ENCODE data around the gene STRIP2.
"Not testable (repeated sequence)": the region's sequence is repeated elsewhere in the genome, so short reads cannot be mapped to it uniquely, and the experiment has no call there.

STRIP2 gene

DNA sequence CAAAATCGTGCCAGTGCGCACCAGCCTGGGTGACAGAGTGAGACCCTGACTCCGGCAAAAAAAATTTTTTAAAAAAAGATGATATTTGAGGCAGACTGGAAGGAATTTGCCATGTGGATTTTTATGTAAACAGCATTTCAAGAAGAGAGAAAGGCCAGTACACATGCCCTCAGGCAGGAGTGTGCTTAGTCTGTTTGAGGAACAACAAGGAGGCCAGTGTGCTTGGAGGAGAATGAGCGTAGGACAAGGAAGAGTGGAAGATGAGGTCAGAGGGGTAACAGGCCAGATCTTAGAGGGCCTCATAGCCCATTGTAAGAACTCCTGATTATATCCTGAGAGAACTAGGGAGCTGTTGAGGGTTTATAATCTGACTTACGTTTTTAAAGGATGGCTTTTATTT is 17.2 kb upstream of the STRIP2 start:
- no peak for DNase-seq (ENCODE audit: low read depth in 1 of 2, low spot score in 1 of 2)

DNA sequence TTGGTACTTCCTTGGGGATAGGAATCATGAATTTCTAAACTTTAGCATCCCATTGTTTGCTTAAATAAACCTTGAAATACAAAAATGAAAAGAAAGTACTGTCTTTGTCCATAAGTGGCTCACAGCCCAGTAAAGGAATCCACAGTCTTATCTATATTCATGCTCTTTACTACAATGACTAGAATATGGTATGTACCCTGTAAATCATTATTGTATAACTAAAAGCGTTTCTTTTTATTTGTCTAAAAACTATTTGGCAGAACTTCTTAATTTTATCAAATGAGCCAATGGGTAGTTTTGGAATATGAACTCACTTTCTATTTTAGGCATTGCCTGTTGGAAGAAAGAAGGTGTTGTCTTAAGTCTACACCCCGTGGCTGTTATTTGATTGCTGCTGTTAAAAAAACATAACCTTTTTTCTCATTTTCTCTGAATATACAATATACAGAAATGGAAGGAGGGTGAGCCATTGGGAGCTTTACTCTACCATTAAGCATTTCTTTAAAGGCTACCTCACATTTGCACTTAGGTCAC is 12.4 kb upstream of the STRIP2 start:
- DNase-seq (ENCODE audit: low read depth in 1 of 2, low spot score in 1 of 2), result no peak

GRCh38 chr7:129422727-129423126 is 11.5 kb upstream of the STRIP2 start:
- no peak for DNase-seq (ENCODE audit: low read depth in 1 of 2, low spot score in 1 of 2)

- no peak for DNase-seq (ENCODE audit: low read depth in 1 of 2, low spot score in 1 of 2)
Observed at GRCh38 chr7:129423700-129424410, 10.4 kb upstream of the STRIP2 start.

- DNase-seq (ENCODE audit: low read depth in 1 of 2, low spot score in 1 of 2), result no peak
Observed at GRCh38 chr7:129426482-129426881, 7.8 kb upstream of the STRIP2 start.

DNA sequence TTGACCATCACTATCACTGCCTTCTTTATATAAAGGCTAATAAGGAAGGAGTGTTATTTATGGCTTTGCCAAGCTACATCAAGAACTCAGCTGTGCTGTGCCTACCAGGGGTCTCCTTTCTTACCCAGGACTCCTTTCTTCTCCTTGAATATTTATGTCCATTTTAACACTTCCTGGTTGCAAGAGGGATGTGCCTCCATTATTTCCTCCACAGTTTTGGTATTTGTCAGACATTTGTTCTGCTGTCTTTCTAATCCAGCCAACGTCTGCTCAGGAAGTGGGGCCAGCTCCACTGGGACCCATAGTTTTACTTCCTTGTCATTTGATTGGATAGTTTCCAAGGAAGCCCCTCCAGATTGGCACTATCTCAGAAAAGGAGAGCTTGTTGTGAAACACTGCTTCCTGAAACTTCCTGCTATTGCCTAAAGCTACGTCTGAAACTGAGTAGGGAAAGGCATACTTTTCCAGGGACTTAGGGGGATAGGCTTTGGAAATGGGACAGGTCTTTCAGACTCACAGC is 6.6 kb upstream of the STRIP2 start:
- no peak for DNase-seq (ENCODE audit: low read depth in 1 of 2, low spot score in 1 of 2)

- DNase-seq (ENCODE audit: low read depth in 1 of 2, low spot score in 1 of 2), result no peak
Observed at GRCh38 chr7:129431911-129432643, 2.2 kb upstream of the STRIP2 start.

GRCh38 chr7:129434675-129435318 is 565 bp downstream of the STRIP2 start:
- no peak for DNase-seq (ENCODE audit: low read depth in 1 of 2, low spot score in 1 of 2)

DNA sequence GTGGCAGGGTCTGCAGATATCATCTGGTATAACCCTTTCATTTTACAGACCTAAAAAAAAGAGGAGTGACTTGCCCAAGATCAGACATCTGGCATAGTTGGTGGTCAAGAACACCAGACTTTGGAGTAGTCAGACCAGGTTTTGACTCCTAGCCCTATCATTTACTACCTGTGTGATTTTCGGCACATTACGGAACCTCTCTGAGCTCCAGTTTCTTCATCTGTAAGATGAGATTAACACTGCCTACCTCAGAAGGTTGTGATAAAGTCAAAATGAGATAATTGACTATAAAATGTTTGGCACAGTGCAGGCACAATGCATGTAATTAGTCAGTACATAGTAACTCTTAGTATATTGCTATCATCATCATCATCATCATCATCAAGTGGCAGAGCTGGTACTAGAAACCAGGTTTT is 1.2 kb downstream of the STRIP2 start:
- no peak for DNase-seq (ENCODE audit: low read depth in 1 of 2, low spot score in 1 of 2)

DNA sequence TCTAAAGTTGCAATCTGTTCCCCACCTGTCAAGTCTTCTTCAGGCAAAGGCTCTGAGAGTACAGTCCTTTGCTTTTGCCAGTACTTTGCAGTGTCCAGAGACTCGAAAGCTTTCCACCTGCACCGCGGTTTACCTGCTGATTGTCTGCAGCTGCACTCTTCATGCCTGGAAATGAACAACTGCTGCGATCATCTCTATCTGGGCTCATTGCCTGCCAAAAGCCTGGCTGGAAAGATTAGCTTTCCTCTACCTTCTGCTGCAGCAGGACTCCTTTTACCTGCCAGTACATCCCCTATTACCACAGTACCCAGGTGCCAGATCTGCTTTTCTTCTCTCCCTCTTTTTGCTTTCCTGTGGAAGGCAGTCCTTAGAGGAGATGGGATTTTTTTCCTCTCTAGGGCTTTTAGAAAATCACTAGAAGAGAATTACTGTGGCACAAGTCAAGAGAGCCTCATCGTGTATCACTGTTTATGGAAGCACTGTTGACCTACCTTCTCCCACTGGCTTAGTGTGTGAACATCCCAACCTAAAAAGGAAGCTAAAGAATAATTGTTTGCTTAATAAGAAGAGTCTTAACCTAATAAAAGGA is 2.2 kb downstream of the STRIP2 start:
- DNase-seq (ENCODE audit: low read depth in 1 of 2, low spot score in 1 of 2), result no peak

- DNase-seq (ENCODE audit: low read depth in 1 of 2, low spot score in 1 of 2), result no peak
Observed at GRCh38 chr7:129437190-129437589, 3.0 kb downstream of the STRIP2 start.

DNA sequence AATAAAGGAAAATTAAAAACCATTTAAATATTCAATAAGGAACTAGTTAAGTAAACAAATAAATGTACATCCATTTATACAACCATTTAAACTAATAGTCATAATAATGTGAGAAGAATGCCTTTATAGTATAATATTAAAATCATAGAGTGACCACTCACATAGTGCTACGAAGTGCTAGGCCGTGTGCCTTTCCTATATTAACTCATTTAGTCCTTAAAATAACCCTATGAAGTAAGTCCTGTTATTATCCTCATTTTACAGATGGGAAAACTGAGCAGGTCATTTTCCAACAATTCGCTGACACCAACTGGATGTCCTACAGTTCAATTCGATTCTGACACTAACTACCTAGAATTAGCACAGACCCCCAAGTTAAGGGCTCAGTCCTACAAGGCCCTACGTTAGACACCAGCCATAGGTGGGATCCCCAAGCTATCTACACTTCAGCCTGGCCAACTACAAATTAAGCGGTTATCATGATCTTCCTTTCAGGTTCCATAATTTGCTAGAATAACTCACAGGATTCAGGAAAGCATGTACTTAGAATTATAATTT is 4.1 kb downstream of the STRIP2 start:
- DNase-seq (ENCODE audit: low read depth in 1 of 2, low spot score in 1 of 2), result no peak

GRCh38 chr7:129438839-129439651 is 4.8 kb downstream of the STRIP2 start:
- DNase-seq (ENCODE audit: low read depth in 1 of 2, low spot score in 1 of 2), result peak in 1 of 2 donors; percentile 13

- DNase-seq (ENCODE audit: low read depth in 1 of 2, low spot score in 1 of 2), result no peak
Observed at GRCh38 chr7:129439963-129440625, 5.9 kb downstream of the STRIP2 start.

GRCh38 chr7:129443612-129444011 is 9.4 kb downstream of the STRIP2 start:
- DNase-seq (ENCODE audit: low read depth in 1 of 2, low spot score in 1 of 2), result no peak

DNA sequence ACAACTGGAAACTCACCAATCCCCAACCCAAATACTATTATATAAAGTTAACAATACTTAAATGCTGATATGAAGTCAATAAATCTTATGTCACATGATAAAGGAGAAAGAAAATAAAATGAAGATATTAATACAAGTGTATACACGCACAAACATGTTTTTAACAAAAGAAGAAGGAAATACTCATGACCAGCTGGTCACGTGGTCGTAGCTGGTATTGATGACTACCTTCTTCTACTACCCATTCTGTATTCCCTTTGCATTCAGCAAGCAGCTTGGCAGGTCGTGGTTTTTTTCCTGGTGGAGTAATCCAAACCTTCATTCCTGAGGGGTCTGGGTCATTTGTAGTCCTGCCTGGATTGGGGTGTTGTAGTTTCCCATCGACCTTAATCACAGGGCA is 10.5 kb downstream of the STRIP2 start:
- DNase-seq (ENCODE audit: low read depth in 1 of 2, low spot score in 1 of 2), result not testable (repeated sequence)

DNA sequence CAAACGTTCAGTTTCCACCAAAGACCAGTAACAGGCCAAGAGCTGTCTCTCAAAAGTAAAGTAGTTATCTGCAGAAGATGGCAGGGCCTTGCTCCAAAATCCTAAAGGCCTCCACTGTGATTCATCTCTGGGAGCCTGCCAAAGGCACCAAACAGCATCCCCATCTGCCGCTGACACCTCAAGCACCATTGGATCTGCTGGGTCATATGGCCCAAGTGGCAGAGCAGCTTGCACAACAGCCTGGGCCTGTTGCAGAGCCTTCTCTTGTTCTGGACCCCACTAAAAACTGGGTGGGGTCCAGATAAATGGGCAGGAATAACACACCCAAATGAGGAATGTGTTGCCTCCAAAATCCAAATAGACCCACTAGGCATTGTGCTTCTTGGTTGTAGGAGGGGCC is 12.7 kb downstream of the STRIP2 start:
- DNase-seq (ENCODE audit: low read depth in 1 of 2, low spot score in 1 of 2), result not testable (repeated sequence)

DNA sequence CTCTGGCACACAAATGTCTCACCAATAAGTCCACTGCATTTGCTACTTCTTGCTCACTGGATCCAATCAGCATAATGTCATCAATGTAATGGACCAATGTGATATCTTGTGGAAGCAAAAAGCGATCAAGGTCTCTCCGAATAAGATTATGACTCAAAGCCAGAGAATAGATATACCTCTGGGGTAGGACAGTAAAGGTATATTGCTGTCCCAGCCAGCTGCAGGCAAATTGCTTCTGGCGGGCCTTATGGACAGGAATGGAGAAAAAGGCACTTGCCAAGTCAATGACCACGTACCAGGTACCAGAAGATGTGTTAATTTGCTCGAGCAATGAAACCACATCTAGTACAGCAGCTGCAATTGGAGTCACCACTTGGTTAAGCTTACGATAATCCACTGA is 13.2 kb downstream of the STRIP2 start:
- DNase-seq (ENCODE audit: low read depth in 1 of 2, low spot score in 1 of 2), result not testable (repeated sequence)

DNA sequence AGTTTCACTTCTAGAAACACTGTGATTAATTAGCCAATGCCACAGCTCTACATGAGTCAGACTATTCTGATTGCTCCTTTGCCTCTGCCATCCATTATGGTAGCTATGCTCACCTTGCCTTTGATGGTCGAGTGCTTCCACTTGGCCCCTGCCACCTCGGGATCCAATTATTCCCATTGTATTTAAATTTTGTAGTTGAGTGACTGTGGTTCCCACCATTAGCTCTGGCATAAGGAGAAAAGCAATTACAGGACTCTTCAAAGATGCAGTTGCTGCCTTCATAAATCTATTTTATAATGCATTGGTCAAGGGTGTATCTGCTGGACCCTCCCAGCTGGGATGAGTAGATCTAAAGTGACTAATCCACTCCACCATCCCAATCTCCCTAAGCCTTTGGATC is 14.4 kb downstream of the STRIP2 start:
- not testable (repeated sequence) for DNase-seq (ENCODE audit: low read depth in 1 of 2, low spot score in 1 of 2)

DNA sequence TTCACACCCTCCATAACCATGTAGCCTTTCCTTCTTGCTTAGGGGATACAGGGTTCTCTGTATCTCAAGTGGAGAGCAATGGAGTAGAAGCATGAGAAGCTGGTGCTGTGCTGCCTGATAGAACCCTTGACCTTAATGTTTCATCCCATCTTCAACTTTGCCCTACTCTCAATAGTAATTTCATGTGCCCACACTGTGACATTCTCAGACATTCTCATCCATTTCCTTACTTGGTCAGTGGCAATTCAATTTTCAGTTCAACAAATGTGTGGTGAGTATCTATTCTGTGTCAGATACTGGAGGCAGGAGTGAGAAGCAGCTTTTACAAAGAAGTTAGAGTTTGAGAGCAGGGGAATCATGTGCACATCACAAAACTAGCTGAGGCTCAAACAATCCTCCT is 16.1 kb downstream of the STRIP2 start:
- DNase-seq (ENCODE audit: low read depth in 1 of 2, low spot score in 1 of 2), result no peak
